K562 (cell line): ENCODE data around the gene PGPEP1. TPM values are rescaled to one million over a fixed set of nuclear protein-coding genes. Genes with fewer than 3 reads are reported as not detected.

Source experiments
- ATF2 ChIP-seq: sonication (generic); formaldehyde crosslinking; IDR thresholded peaks from 2 replicates; pipeline ENCODE4 v1.8.1; 2022; ENCODE audit warnings: missing genetic modification reagents
- BMI1 ChIP-seq: fragments of 150-350 bp; IDR thresholded peaks from 2 replicates; pipeline ENCODE4 v1.6.1; 2014; ENCODE audit warnings: low read length
- CBX2 ChIP-seq: fragments of 200-600 bp; sonication (generic); IDR thresholded peaks from one replicate; pipeline ENCODE4 v1.6.1; 2012; ENCODE audit warnings: mild to moderate bottlenecking, low read length, inconsistent platforms; ENCODE audit not compliant: insufficient read depth, poor library complexity, severe bottlenecking
- FOS ChIP-seq: IDR thresholded peaks from 3 replicates; pipeline ENCODE4 v1.6.1; 2011; ENCODE audit not compliant: insufficient read length; ENCODE audit errors: extremely low read depth
- KHSRP ChIP-seq: fragments of 450-650 bp; IDR thresholded peaks from 2 replicates; pipeline ENCODE4 v1.6.1; 2017
- MAX ChIP-seq: sonication (generic); formaldehyde crosslinking; IDR thresholded peaks from 2 replicates; pipeline ENCODE4 v1.9.0; 2022; ENCODE audit warnings: mild to moderate bottlenecking, missing genetic modification reagents
- NFE2L1 ChIP-seq: fragments of 450-650 bp; IDR thresholded peaks from 2 replicates; pipeline ENCODE4 v1.6.1; 2016; ENCODE audit warnings: missing genetic modification characterization, low read depth, mild to moderate bottlenecking, missing compliant biosample characterization, moderate library complexity, borderline replicate concordance
- NFIC ChIP-seq: fragments of 450-650 bp; IDR thresholded peaks from 2 replicates; pipeline ENCODE4 v1.6.1; 2017; ENCODE audit warnings: mild to moderate bottlenecking, inconsistent platforms
- PML ChIP-seq: IDR thresholded peaks from 2 replicates; pipeline ENCODE4 v1.6.1; 2012; ENCODE audit warnings: low read length, inconsistent platforms
- STAG1 ChIP-seq: sonication (generic); formaldehyde crosslinking; IDR thresholded peaks from 2 replicates; pipeline ENCODE4 v1.5.0; 2020; ENCODE audit warnings: missing genetic modification reagents, borderline replicate concordance
- ZFP1 ChIP-seq: fragments of 450-650 bp; formaldehyde crosslinking; IDR thresholded peaks from 2 replicates; pipeline ENCODE4 v1.4.0; 2020; ENCODE audit warnings: mild to moderate bottlenecking, mixed read lengths
- ZNF134 ChIP-seq: fragments of 250-450 bp; sonication (Bioruptor Pico); conservative IDR thresholded peaks from 2 replicates; pipeline ENCODE4 v1.4.0; 2020
- ZNF764 ChIP-seq: fragments of 250-450 bp; sonication (Bioruptor Pico); IDR thresholded peaks from 2 replicates; pipeline ENCODE4 v1.4.0; 2020; ENCODE audit warnings: low read depth, mild to moderate bottlenecking, moderate library complexity
- polyA plus RNA-seq, 8 experiments: library from polyadenylated mRNA; depleted of rRNA in 4 of 8; stranded (reverse) in 5 of 8; unstranded in 3 of 8; fragments of >200 nt; fragmentation: Nextera tagmentation in 2 of 8; fragmentation: Illumina TruSeq in 1 of 8; extraction: Ambion mirVana in 2 of 8; extraction: Trizol in 1 of 8; gene quantifications; 2 replicates each; pipeline versions ENCODE4 v1.2.1 to v1.2.3, GENCODE V29; 2011 to 2014; ENCODE audit warnings: inconsistent platforms in 1 of 8, missing spikeins in 1 of 8
- total RNA-seq, 7 experiments: library from RNA; depleted of rRNA in 6 of 7; stranded (reverse); fragments of >200 nt in 6 of 7; fragmentation: Illumina TruSeq in 2 of 7; extraction: Trizol in 2 of 7; gene quantifications; 2 replicates each; pipeline versions ENCODE4 v1.2.1 to v1.2.3, GENCODE V29; 2011 to 2021; ENCODE audit warnings: low replicate concordance in 1 of 7
- TF ChIP-seq, protein P1 (sequence below): IDR thresholded peaks from 3 replicates; pipeline ENCODE4 v1.6.1; 2011; ENCODE audit warnings: borderline replicate concordance, mild to moderate bottlenecking, moderate library complexity; ENCODE audit not compliant: insufficient read length; ENCODE audit errors: extremely low read depth
- TF ChIP-seq, protein P2 (sequence below), 2 experiments: fragments of 450-650 bp; IDR thresholded peaks; 2 replicates each; pipeline ENCODE4 v1.6.1; 2016
- TF ChIP-seq, protein P3 (sequence below): fragments of 250-450 bp; sonication (Bioruptor Pico); IDR thresholded peaks from 2 replicates; pipeline ENCODE4 v1.8.0; 2021; ENCODE audit warnings: moderate library complexity, mild to moderate bottlenecking, inconsistent platforms

The PGPEP1 gene
- total and polyA plus RNA-seq, 9 of the 15 experiments (the other 6 are each of a cell fraction or from before 2014, with no cell fraction given): 10.0 to 69.6 (median 33.5) TPM

- TF ChIP-seq CBX2: no peak
- no peak for TF ChIP-seq BMI1
- TF ChIP-seq, protein P1, sequence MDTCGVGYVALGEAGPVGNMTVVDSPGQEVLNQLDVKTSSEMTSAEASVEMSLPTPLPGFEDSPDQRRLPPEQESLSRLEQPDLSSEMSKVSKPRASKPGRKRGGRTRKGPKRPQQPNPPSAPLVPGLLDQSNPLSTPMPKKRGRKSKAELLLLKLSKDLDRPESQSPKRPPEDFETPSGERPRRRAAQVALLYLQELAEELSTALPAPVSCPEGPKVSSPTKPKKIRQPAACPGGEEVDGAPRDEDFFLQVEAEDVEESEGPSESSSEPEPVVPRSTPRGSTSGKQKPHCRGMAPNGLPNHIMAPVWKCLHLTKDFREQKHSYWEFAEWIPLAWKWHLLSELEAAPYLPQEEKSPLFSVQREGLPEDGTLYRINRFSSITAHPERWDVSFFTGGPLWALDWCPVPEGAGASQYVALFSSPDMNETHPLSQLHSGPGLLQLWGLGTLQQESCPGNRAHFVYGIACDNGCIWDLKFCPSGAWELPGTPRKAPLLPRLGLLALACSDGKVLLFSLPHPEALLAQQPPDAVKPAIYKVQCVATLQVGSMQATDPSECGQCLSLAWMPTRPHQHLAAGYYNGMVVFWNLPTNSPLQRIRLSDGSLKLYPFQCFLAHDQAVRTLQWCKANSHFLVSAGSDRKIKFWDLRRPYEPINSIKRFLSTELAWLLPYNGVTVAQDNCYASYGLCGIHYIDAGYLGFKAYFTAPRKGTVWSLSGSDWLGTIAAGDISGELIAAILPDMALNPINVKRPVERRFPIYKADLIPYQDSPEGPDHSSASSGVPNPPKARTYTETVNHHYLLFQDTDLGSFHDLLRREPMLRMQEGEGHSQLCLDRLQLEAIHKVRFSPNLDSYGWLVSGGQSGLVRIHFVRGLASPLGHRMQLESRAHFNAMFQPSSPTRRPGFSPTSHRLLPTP: no peak
- TF ChIP-seq ZNF764 (CRISPR knock-in tag): no peak
- peak; percentile 90 for TF ChIP-seq NFIC
- TF ChIP-seq, protein P2, sequence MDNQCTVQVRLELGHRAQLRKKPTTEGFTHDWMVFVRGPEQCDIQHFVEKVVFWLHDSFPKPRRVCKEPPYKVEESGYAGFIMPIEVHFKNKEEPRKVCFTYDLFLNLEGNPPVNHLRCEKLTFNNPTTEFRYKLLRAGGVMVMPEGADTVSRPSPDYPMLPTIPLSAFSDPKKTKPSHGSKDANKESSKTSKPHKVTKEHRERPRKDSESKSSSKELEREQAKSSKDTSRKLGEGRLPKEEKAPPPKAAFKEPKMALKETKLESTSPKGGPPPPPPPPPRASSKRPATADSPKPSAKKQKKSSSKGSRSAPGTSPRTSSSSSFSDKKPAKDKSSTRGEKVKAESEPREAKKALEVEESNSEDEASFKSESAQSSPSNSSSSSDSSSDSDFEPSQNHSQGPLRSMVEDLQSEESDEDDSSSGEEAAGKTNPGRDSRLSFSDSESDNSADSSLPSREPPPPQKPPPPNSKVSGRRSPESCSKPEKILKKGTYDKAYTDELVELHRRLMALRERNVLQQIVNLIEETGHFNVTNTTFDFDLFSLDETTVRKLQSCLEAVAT (IDR thresholded peaks at IDR 0.05): peak; percentile 62 to 85
- peak; percentile 83 for TF ChIP-seq PML
- TF ChIP-seq ZFP1 (CRISPR knock-in tag): no peak
- TF ChIP-seq, protein P3, sequence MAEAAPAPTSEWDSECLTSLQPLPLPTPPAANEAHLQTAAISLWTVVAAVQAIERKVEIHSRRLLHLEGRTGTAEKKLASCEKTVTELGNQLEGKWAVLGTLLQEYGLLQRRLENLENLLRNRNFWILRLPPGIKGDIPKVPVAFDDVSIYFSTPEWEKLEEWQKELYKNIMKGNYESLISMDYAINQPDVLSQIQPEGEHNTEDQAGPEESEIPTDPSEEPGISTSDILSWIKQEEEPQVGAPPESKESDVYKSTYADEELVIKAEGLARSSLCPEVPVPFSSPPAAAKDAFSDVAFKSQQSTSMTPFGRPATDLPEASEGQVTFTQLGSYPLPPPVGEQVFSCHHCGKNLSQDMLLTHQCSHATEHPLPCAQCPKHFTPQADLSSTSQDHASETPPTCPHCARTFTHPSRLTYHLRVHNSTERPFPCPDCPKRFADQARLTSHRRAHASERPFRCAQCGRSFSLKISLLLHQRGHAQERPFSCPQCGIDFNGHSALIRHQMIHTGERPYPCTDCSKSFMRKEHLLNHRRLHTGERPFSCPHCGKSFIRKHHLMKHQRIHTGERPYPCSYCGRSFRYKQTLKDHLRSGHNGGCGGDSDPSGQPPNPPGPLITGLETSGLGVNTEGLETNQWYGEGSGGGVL (CRISPR knock-in tag): no peak
- no peak for TF ChIP-seq STAG1 (CRISPR knock-in tag)
- no peak; the same call in 1 of the 2 replicates for TF ChIP-seq KHSRP
- peak; percentile 15 for TF ChIP-seq FOS
- TF ChIP-seq ATF2 (CRISPR knock-in tag): no peak
- TF ChIP-seq NFE2L1 (tag): no peak
- TF ChIP-seq MAX: peak; percentile 93
- no peak for TF ChIP-seq ZNF134 (CRISPR knock-in tag)
Measured at GRCh38 chr19:18373892-18374629, 33.7 kb downstream of the PGPEP1 start (continued).
